PC-3 (cell line): ENCODE data around the gene SPEM3.

ENCODE experiments used
- EZH2 ChIP-seq: fragments of 300-600 bp; sonication (generic); IDR thresholded peaks from one replicate; pipeline ENCODE4 v1.6.1; 2017; ENCODE audit warnings: antibody characterized with exemption, mild to moderate bottlenecking, low read length; ENCODE audit not compliant: unreplicated experiment
- EZH2phosphoT487 ChIP-seq: fragments of 300-600 bp; sonication (generic); IDR thresholded peaks from 2 replicates; pipeline ENCODE4 v1.6.1; 2018; ENCODE audit warnings: mild to moderate bottlenecking, antibody characterized with exemption, low read length, borderline replicate concordance
- TF ChIP-seq, protein P1 (sequence below): fragments of 300-600 bp; sonication (generic); conservative IDR thresholded peaks from 2 replicates; pipeline ENCODE4 v1.5.1; 2017; ENCODE audit warnings: antibody characterized with exemption, low read depth, mild to moderate bottlenecking, low read length

DNA sequence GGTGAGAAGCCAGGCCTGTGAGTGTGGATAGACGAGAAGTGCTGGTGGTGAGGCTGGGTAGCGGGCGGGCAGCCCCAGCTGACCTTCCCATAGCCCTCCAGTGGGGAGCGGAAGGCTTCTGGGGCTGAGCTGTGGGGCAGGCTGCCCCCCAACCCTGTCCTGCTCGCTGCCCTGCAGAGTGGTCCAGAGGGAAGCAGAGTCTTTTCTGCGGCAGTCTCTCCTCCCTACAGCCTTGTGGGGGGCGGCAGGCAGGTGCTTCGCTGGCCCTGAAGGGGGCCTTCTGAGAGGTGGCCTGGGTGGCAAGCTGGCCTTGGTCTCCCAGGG is 17.3 kb upstream of the SPEM3 start:
- TF ChIP-seq, protein P1, sequence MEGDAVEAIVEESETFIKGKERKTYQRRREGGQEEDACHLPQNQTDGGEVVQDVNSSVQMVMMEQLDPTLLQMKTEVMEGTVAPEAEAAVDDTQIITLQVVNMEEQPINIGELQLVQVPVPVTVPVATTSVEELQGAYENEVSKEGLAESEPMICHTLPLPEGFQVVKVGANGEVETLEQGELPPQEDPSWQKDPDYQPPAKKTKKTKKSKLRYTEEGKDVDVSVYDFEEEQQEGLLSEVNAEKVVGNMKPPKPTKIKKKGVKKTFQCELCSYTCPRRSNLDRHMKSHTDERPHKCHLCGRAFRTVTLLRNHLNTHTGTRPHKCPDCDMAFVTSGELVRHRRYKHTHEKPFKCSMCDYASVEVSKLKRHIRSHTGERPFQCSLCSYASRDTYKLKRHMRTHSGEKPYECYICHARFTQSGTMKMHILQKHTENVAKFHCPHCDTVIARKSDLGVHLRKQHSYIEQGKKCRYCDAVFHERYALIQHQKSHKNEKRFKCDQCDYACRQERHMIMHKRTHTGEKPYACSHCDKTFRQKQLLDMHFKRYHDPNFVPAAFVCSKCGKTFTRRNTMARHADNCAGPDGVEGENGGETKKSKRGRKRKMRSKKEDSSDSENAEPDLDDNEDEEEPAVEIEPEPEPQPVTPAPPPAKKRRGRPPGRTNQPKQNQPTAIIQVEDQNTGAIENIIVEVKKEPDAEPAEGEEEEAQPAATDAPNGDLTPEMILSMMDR: no peak
- TF ChIP-seq EZH2 (no peak), EZH2phosphoT487 (no peak)
